Measurements from ENCODE around the gene GDA.

GRCh38 chr9:72213906-72214305, 64.7 kb downstream of the GDA start:
- TF ChIP-seq CEBPB (tag; IDR thresholded peaks at IDR 0.05) (no peak), ZNF232 (CRISPR knock-in tag; IDR thresholded peaks at IDR 0.05) (no peak), KAT7 (CRISPR knock-in tag; IDR thresholded peaks at IDR 0.05; ENCODE audit: borderline replicate concordance) (no peak)
